Left kidney (tissue), 1 donor: ENCODE measurements around the gene ZNF14. TPM values are rescaled to one million over a fixed set of nuclear protein-coding genes. Genes with fewer than 3 reads are reported as not detected.

Experiments used
- polyA plus RNA-seq: library from polyadenylated mRNA; unstranded; fragments of 120-200 nt; gene quantifications from one replicate; pipeline ENCODE4 v1.2.1, GENCODE V29; 2013; ENCODE audit not compliant: insufficient read length

Gene ZNF14
- polyA plus RNA-seq, 1 donor, result 15.4 TPM

Other genes starting within 250 kb of the ZNF14 start
- 0.91 TPM for gene TSSK6, start 217.6 kb downstream of the ZNF14 start, polyA plus RNA-seq
- gene NDUFA13, start 216.9 kb downstream of the ZNF14 start, polyA plus RNA-seq, result 225 TPM
- 11.6 TPM for gene YJEFN3, start 204.2 kb downstream of the ZNF14 start, polyA plus RNA-seq
- 0.17 TPM for gene CILP2, start 194.8 kb downstream of the ZNF14 start, polyA plus RNA-seq
- 6.1 TPM for gene PBX4, start 114.4 kb downstream of the ZNF14 start, polyA plus RNA-seq
- 26.1 TPM for gene LPAR2, start 104.9 kb downstream of the ZNF14 start, polyA plus RNA-seq
- gene GMIP, start 89.5 kb downstream of the ZNF14 start, polyA plus RNA-seq, result 5.7 TPM
- gene ATP13A1, start 69.4 kb downstream of the ZNF14 start, polyA plus RNA-seq, result 54.5 TPM
- gene ZNF101, start 64.3 kb downstream of the ZNF14 start, polyA plus RNA-seq, result 19.7 TPM
- gene ZNF506, start 88.6 kb upstream of the ZNF14 start, polyA plus RNA-seq, result 41.9 TPM
- gene ZNF253, start 132.8 kb upstream of the ZNF14 start, polyA plus RNA-seq, result 37.6 TPM
- 23.1 TPM for gene ZNF93, start 167.8 kb upstream of the ZNF14 start, polyA plus RNA-seq